Mesenchymal stem cell (in vitro differentiated cells and primary cell): ENCODE data around the gene CCDC185.

Experiments
- DNase-seq: peaks from one replicate; pipeline ENCODE4 v3.0.0-alpha.2; 2013
- H2AFZ ChIP-seq: one replicate; pipeline ENCODE4 v1.6.1; 2013; ENCODE audit warnings: low read depth, mild to moderate bottlenecking, control low read depth, inconsistent platforms, low read length, moderate library complexity
- H2AK5ac ChIP-seq: 2 replicates; pipeline ENCODE4 v1.6.1; 2013; ENCODE audit warnings: low read length, moderate library complexity, mild to moderate bottlenecking, inconsistent platforms; ENCODE audit not compliant: severe bottlenecking
- H2BK120ac ChIP-seq: one replicate; pipeline ENCODE4 v1.6.1; 2013; ENCODE audit warnings: low read depth, mild to moderate bottlenecking, inconsistent platforms, low read length, moderate library complexity
- H2BK12ac ChIP-seq, 2 experiments: one replicate each; pipeline ENCODE4 v1.6.1; 2013; ENCODE audit warnings: inconsistent platforms in 2 of 2, low read length in 2 of 2, mild to moderate bottlenecking in 2 of 2, moderate library complexity in 2 of 2, control low read depth in 1 of 2
- H2BK15ac ChIP-seq: one replicate; pipeline ENCODE4 v1.6.1; 2013; ENCODE audit warnings: mild to moderate bottlenecking, low read depth, inconsistent platforms; ENCODE audit not compliant: poor library complexity, severe bottlenecking
- H2BK5ac ChIP-seq: 2 replicates; pipeline ENCODE4 v1.6.1; 2013; ENCODE audit warnings: low read depth, mild to moderate bottlenecking, low read length, control low read depth, inconsistent platforms; ENCODE audit not compliant: poor library complexity, severe bottlenecking
- H3K14ac ChIP-seq, 2 experiments: one replicate each; pipeline ENCODE4 v1.6.1; 2013; ENCODE audit warnings: inconsistent platforms in 2 of 2, low read length in 2 of 2, control low read depth in 1 of 2, mild to moderate bottlenecking in 1 of 2, moderate library complexity in 1 of 2
- H3K18ac ChIP-seq, 2 experiments: one replicate each; pipeline ENCODE4 v1.6.1; 2013; ENCODE audit warnings: inconsistent platforms in 2 of 2, low read length in 2 of 2, control low read depth in 1 of 2, low read depth in 1 of 2, mild to moderate bottlenecking in 1 of 2
- H3K23ac ChIP-seq, 2 experiments: one replicate each; pipeline ENCODE4 v1.6.1; 2013; ENCODE audit warnings: inconsistent platforms in 2 of 2, low read length in 2 of 2, mild to moderate bottlenecking in 2 of 2, moderate library complexity in 2 of 2, control low read depth in 1 of 2
- H3K27ac ChIP-seq: 2 replicates; pipeline ENCODE4 v1.5.1; 2013; ENCODE audit warnings: mild to moderate bottlenecking, moderate library complexity, low read length, control low read depth, inconsistent platforms; ENCODE audit not compliant: poor library complexity, severe bottlenecking
- H3K27me3 ChIP-seq, 2 experiments: 2 replicates each; pipeline versions ENCODE4 v1.6.1 to v1.7.0; 2013; ENCODE audit warnings: low read length in 2 of 2, mild to moderate bottlenecking in 2 of 2, moderate library complexity in 2 of 2, control low read depth in 1 of 2, inconsistent platforms in 1 of 2; ENCODE audit not compliant: control insufficient read depth in 1 of 2, insufficient read depth in 1 of 2
- H3K36me3 ChIP-seq, 2 experiments: 2 replicates each; pipeline versions ENCODE4 v1.6.1 to v1.7.0; 2013; ENCODE audit warnings: low read length in 2 of 2, control low read depth in 1 of 2, inconsistent platforms in 1 of 2, low read depth in 1 of 2, mild to moderate bottlenecking in 1 of 2; ENCODE audit not compliant: insufficient read depth in 2 of 2, control insufficient read depth in 1 of 2
- H3K4ac ChIP-seq, 2 experiments: one replicate each; pipeline ENCODE4 v1.6.1; 2013; ENCODE audit warnings: inconsistent platforms in 2 of 2, low read length in 2 of 2, mild to moderate bottlenecking in 2 of 2, moderate library complexity in 2 of 2, control low read depth in 1 of 2, low read depth in 1 of 2
- H3K4me1 ChIP-seq: 2 replicates; pipeline ENCODE4 v1.6.1; 2013; ENCODE audit warnings: low read depth, low read length, control low read depth; ENCODE audit not compliant: control insufficient read depth, insufficient read depth
- H3K4me2 ChIP-seq: 2 replicates; pipeline ENCODE4 v1.6.1; 2013; ENCODE audit warnings: low read length, mild to moderate bottlenecking, inconsistent platforms; ENCODE audit not compliant: poor library complexity, severe bottlenecking
- H3K4me3 ChIP-seq, 2 experiments: 2 replicates each; pipeline versions ENCODE4 v1.5.1 to v1.7.0; 2013; ENCODE audit warnings: low read length in 2 of 2, mild to moderate bottlenecking in 2 of 2, control low read depth in 1 of 2, low read depth in 1 of 2; ENCODE audit not compliant: insufficient read depth in 1 of 2
- H3K79me1 ChIP-seq: replicated peaks from 2 replicates; pipeline ENCODE4 v1.6.1; 2013; ENCODE audit warnings: mild to moderate bottlenecking, control low read depth, low read length, inconsistent platforms; ENCODE audit not compliant: poor library complexity, severe bottlenecking
- H3K9ac ChIP-seq: 2 replicates; pipeline ENCODE4 v1.7.0; 2013; ENCODE audit warnings: mild to moderate bottlenecking, low read length, moderate library complexity
- H3K9me3 ChIP-seq: 2 replicates; pipeline ENCODE4 v1.7.0; 2013; ENCODE audit warnings: mild to moderate bottlenecking, low read length; ENCODE audit not compliant: control insufficient read depth
- H4K8ac ChIP-seq: one replicate; pipeline ENCODE4 v1.6.1; 2013; ENCODE audit warnings: inconsistent platforms, mild to moderate bottlenecking, low read length, moderate library complexity
- H4K91ac ChIP-seq: one replicate; pipeline ENCODE4 v1.6.1; 2013; ENCODE audit warnings: mild to moderate bottlenecking, low read length, inconsistent platforms
- WGBS: methylation state at CpG from one replicate; pipeline ENCODE4 v1.1.7; 2013; ENCODE audit warnings: mixed read lengths; 5-methylcytosine and 5-hydroxymethylcytosine counted together

Gene CCDC185

DNA sequence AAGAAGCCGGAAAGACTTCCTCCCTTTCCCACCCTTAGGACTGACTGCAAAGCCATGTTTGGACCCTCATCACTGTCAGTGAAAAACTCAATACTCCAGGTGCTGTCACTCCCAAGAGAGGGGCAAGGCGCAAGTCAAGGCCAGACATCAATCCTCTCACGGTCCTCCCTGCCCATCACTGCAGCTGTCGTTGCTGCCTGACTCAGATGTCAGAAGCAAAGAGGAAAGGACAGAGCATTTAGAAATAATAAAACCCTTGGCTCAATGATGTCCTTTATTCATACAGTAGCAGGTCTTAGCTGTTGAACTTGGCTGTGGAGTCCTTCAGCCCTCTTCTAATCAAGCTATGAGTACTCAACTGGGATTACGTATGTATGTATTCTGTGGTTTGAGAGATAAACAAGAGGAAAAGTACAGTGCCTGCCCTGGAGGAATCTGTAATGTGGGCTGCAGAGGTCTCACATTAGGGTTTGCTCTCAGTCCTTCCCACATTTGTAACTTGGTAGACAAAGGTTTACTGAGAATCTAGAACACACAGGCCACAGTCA is 42.8 kb upstream of the CCDC185 start:
- H3K27ac ChIP-seq = no peak overlapping the region
- H3K23ac ChIP-seq = no peak overlapping the region
- no peak overlapping the region for H3K4me2 ChIP-seq
- no peak overlapping the region for H2BK120ac ChIP-seq
- H4K8ac ChIP-seq = no peak overlapping the region
- no peaks in the 10 kb centered on the region for H3K9me3 ChIP-seq
- no peaks in the 10 kb centered on the region for H3K79me1 ChIP-seq
- peak; percentile 50 for DNase-seq
- H2AK5ac ChIP-seq = no peak overlapping the region
- no peaks in the 10 kb centered on the region for H3K4me1 ChIP-seq
- H2BK15ac ChIP-seq = no peak overlapping the region
- H2BK12ac ChIP-seq = no peak overlapping the region
- H3K14ac ChIP-seq = no peak overlapping the region
- H3K27me3 ChIP-seq = peaks cover 34 to 67% of the 10 kb centered on the region in 2 experiments
- H3K36me3 ChIP-seq = no peaks in the 10 kb centered on the region
- H3K9ac ChIP-seq = no peak overlapping the region
- 81% methylated on average over 4 of the region's 5 CpGs for WGBS
- H3K4me3 ChIP-seq = no peak overlapping the region
- no peak overlapping the region for H2BK5ac ChIP-seq
- no peak overlapping the region for H2AFZ ChIP-seq
- H3K18ac ChIP-seq = no peak overlapping the region
- no peak overlapping the region for H4K91ac ChIP-seq
- H3K4ac ChIP-seq = no peak overlapping the region

DNA sequence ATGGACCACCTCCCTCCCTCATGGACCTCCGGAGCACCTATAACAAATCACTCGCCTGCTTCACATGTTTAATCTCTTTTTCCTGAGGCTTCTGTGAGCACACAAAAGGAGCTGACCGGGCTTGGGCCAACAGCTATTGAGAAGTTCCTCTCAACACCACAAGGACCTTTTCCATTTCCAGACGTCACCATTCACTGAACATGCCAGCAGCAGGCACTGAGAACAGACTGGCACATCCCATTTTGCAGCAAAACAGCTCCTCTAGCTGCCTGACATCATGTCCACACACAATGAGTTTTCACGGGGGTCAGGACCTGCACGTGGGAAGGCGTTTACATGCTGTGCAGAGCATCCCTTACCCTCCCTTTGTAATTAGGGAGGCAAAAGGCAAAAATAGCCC is 40.3 kb upstream of the CCDC185 start:
- no peaks in the 10 kb centered on the region for H3K36me3 ChIP-seq
- H2BK15ac ChIP-seq = no peak overlapping the region
- WGBS = 74% methylated on average over 7 of the region's 7 CpGs
- H2BK5ac ChIP-seq = no peak overlapping the region
- no peaks in the 10 kb centered on the region for H3K4me1 ChIP-seq
- H3K4me3 ChIP-seq = no peak overlapping the region
- DNase-seq = no peak
- H2BK12ac ChIP-seq = no peak overlapping the region
- H3K4ac ChIP-seq = no peak overlapping the region
- no peaks in the 10 kb centered on the region for H3K9me3 ChIP-seq
- H3K79me1 ChIP-seq = no peaks in the 10 kb centered on the region
- no peak overlapping the region for H3K9ac ChIP-seq
- H2AFZ ChIP-seq = no peak overlapping the region
- H3K27ac ChIP-seq = no peak overlapping the region
- no peak overlapping the region for H4K91ac ChIP-seq
- H3K23ac ChIP-seq = no peak overlapping the region
- no peak overlapping the region for H2BK120ac ChIP-seq
- H3K14ac ChIP-seq = peak overlapping the region in 1 of 2 experiments; percentile 90
- H2AK5ac ChIP-seq = no peak overlapping the region
- no peak overlapping the region for H3K18ac ChIP-seq
- no peak overlapping the region for H3K4me2 ChIP-seq
- H3K27me3 ChIP-seq = peaks cover 41 to 80% of the 10 kb centered on the region in 2 experiments
- H4K8ac ChIP-seq = no peak overlapping the region

- Histone ChIP-seq H3K4ac (no peak overlapping the region), H3K9ac (no peak overlapping the region), H2AK5ac (no peak overlapping the region), H4K91ac (no peak overlapping the region), H3K9me3 (no peaks in the 10 kb centered on the region), H3K27ac (no peak overlapping the region), H2AFZ (no peak overlapping the region), H2BK15ac (no peak overlapping the region), H2BK120ac (no peak overlapping the region), H3K4me2 (no peak overlapping the region), H3K79me1 (no peaks in the 10 kb centered on the region), H3K4me1 (peaks cover 2% of the 10 kb centered on the region), H3K27me3 (peaks cover 50 to 88% of the 10 kb centered on the region in 2 experiments), H3K14ac (no peak overlapping the region), H2BK12ac (no peak overlapping the region), H3K36me3 (no peaks in the 10 kb centered on the region), H3K4me3 (no peak overlapping the region), H3K18ac (no peak overlapping the region), H4K8ac (no peak overlapping the region), H3K23ac (no peak overlapping the region), H2BK5ac (no peak overlapping the region)
- 68% methylated on average over 5 of the region's 6 CpGs for WGBS
- DNase-seq = no peak
Measured at GRCh38 chr1:223353939-223354338, 39.3 kb upstream of the CCDC185 start.

DNA sequence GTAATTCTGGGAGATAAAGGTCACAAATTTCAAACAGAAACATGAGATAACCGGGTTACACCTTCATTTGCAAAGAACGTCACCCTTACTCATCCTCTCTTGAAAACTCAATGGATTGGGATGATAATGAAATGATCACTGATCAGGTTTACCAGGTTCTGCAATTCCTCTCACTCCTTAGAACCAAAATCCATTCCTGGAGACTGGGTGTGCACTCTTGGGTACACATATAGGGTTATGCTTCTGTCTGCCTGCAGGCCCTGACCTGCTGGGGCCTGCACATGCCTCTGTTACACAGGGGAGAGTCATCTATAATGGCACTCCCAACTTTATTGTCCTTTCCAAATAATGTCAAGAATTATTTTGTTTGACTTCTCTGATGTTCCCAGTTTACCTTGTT is 37.5 kb upstream of the CCDC185 start:
- 100% methylated on average over 1 of the region's 2 CpGs for WGBS
- no peak overlapping the region for H2BK12ac ChIP-seq
- H2BK5ac ChIP-seq = no peak overlapping the region

More for the DNA sequence above, 37.5 kb upstream of the CCDC185 start:
- Histone ChIP-seq H2AFZ (no peak overlapping the region), H3K9me3 (no peaks in the 10 kb centered on the region), H2BK15ac (no peak overlapping the region), H3K4me3 (no peak overlapping the region), H2AK5ac (no peak overlapping the region), H3K36me3 (no peaks in the 10 kb centered on the region), H3K23ac (no peak overlapping the region), H4K91ac (no peak overlapping the region), H3K4ac (no peak overlapping the region), H3K4me1 (peaks cover 2% of the 10 kb centered on the region), H3K79me1 (no peaks in the 10 kb centered on the region), H3K27me3 (peaks cover 64 to 94% of the 10 kb centered on the region in 2 experiments), H4K8ac (no peak overlapping the region), H3K14ac (no peak overlapping the region), H3K18ac (no peak overlapping the region), H3K9ac (no peak overlapping the region), H3K4me2 (no peak overlapping the region), H2BK120ac (no peak overlapping the region), H3K27ac (no peak overlapping the region)
- DNase-seq = no peak
